Kidney epithelial cell (primary cell): ENCODE measurements around the gene PCDHA6. TPM values are rescaled to one million over a fixed set of nuclear protein-coding genes. Genes with fewer than 3 reads are reported as not detected.

Experiments
- DNase-seq: peaks from one replicate; pipeline ENCODE4 v3.0.0-alpha.2; 2010; ENCODE audit warnings: low read depth
- H3K27me3 ChIP-seq: 2 replicates; pipeline ENCODE4 v1.6.0; 2011; ENCODE audit warnings: low read length; ENCODE audit not compliant: control insufficient read depth, insufficient read depth
- H3K36me3 ChIP-seq: 2 replicates; pipeline ENCODE4 v1.5.1; 2011; ENCODE audit warnings: low read length; ENCODE audit not compliant: control insufficient read depth, insufficient read depth
- H3K4me3 ChIP-seq: 2 replicates; pipeline ENCODE4 v1.5.1; 2011; ENCODE audit warnings: low read depth, mild to moderate bottlenecking, control low read depth, low read length
- CTCF ChIP-seq: IDR thresholded peaks from 2 replicates; pipeline ENCODE4 v1.5.1; 2011; ENCODE audit warnings: mild to moderate bottlenecking, moderate library complexity, low read length, control low read depth, inconsistent platforms; ENCODE audit not compliant: insufficient read depth, poor library complexity, severe bottlenecking
- total RNA-seq: library from RNA; depleted of rRNA; stranded (reverse); fragments of >200 nt; gene quantifications from 2 replicates; pipeline ENCODE4 v1.2.3, GENCODE V29; 2015

PCDHA6 gene
- total RNA-seq, 1 donor from 2014 or later, result 0.21 TPM

GRCh38 chr5:140855772-140856674 lies 28.3 kb downstream of the PCDHA6 start, which contains the start of gene PCDHA10:
TSS of gene PCDHA10 (plus strand) at chr5:140855897. CDS start at chr5:140856049, 152 bp downstream.
- Histone ChIP-seq H3K36me3 (no peaks in the 10 kb centered on the region), H3K27me3 (no peaks in the 10 kb centered on the region), H3K4me3 (no peak within 1 kb of the TSS)
- TF ChIP-seq CTCF, result no peak
- no peak for DNase-seq

GRCh38 chr5:140857177-140857986 lies 29.6 kb downstream of the PCDHA6 start:
- Histone ChIP-seq H3K4me3 (no peak overlapping the region), H3K36me3 (no peaks in the 10 kb centered on the region), H3K27me3 (no peaks in the 10 kb centered on the region)
- DNase-seq, result no peak
- TF ChIP-seq CTCF, result no peak

GRCh38 chr5:140857987-140858240 lies 30.2 kb downstream of the PCDHA6 start:
- no peak for TF ChIP-seq CTCF

GRCh38 chr5:140862441-140863295 lies 34.9 kb downstream of the PCDHA6 start:
- no peak for TF ChIP-seq CTCF
- no peaks in the 10 kb centered on the region for H3K27me3 ChIP-seq
- H3K4me3 ChIP-seq, result no peak overlapping the region
- DNase-seq, result no peak
- no peaks in the 10 kb centered on the region for H3K36me3 ChIP-seq

More at GRCh38 chr5:140857987-140858240, 30.2 kb downstream of the PCDHA6 start:
- H3K27me3 ChIP-seq, result no peaks in the 10 kb centered on the region
- no peaks in the 10 kb centered on the region for H3K36me3 ChIP-seq
- no peak for DNase-seq
- H3K4me3 ChIP-seq, result no peak overlapping the region

GRCh38 chr5:140868721-140869554 lies 41.2 kb downstream of the PCDHA6 start, which contains the start of gene PCDHA11:
TSS of gene PCDHA11 (plus strand) at chr5:140868957. CDS start at chr5:140869104, 147 bp downstream.
- peaks cover 3% of the 10 kb centered on the region for H3K27me3 ChIP-seq
- no peak for TF ChIP-seq CTCF
- DNase-seq, result no peak
- no peak within 1 kb of the TSS for H3K4me3 ChIP-seq
- no peaks in the 10 kb centered on the region for H3K36me3 ChIP-seq
